ENCODE measurements around the gene ZFP92. TPM values are rescaled to one million over a fixed set of nuclear protein-coding genes. Genes with fewer than 3 reads are reported as not detected.

The ZFP92 gene
- total RNA-seq, 3 donors from 2014 or later, result 0.17 to 1.6 (median 0.22) TPM

DNA sequence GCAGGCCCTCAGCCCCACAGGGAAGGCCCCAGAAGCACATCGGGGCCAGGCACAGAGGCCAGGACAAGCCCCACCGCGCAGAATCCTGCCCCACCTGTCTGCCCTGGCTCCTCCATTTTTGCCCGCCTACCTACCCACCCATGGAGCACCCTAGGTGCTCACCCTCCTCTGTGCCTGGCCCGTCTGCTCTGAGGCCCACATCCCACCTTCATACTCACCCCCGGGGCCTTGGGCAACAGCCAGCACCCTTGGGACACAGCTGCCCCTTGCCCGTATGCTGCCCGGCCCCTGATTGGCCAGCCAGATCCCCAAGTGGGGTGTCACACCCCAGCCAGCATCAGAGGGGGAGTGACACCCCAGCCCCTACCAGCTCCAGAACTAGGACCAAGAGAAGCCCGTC is 45.4 kb downstream of the ZFP92 start:
- intact Hi-C loops (cut with DNase I, micrococcal nuclease), result no loop called here
- H3K4me1 ChIP-seq (ENCODE audit: low read depth), result no peaks in the 10 kb centered on the region
- no peak overlapping the region for H3K4me3 ChIP-seq
- no peak for DNase-seq
- H3K9me3 ChIP-seq, result no peaks in the 10 kb centered on the region
- H3K36me3 ChIP-seq (ENCODE audit: low read depth), result no peaks in the 10 kb centered on the region
- no peak for TF ChIP-seq CTCF (IDR thresholded peaks at IDR 0.05)
- ATAC-seq, result no peak

GRCh38 chrX:153457136-153457825 is 46.0 kb downstream of the ZFP92 start:
- H3K4me3 ChIP-seq, result no peak overlapping the region
- H3K36me3 ChIP-seq (ENCODE audit: low read depth), result no peaks in the 10 kb centered on the region
- intact Hi-C loops (cut with DNase I, micrococcal nuclease), result no loop called here
- DNase-seq (no peak), ATAC-seq (no peak)
- TF ChIP-seq CTCF (IDR thresholded peaks at IDR 0.05), result no peak
- no peaks in the 10 kb centered on the region for H3K4me1 ChIP-seq (ENCODE audit: low read depth)
- no peaks in the 10 kb centered on the region for H3K9me3 ChIP-seq

DNA sequence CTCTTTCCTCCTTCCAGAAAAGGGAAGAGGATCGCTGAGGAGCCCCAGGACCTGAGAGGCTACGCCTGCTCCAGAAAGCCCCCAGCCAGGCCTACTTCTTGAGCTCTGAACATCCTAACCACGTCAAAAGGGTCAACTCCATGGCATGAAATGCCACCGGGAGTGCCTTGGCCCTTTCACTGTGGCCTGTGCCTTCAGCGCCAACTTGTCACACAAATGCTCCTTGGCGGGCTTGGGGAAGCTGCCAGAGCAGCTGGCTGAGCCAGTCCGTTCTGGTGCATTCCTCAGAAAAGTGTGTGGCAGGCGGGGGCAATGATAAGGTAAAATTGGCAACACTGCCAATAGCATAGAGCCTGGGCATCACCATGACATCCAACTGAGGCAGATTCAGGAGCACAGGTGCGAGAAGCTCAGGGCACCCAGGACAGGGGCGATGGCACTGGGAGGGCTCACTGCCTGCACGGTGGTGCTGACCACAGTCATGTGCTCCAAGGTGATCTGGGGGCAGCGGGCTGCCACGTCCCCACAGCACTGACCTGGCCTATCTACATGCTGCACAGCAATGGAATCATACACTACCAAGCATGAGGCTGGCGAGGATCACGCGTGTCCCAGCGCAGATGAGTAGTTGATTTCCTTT is 46.7 kb downstream of the ZFP92 start:
- intact Hi-C loops (cut with DNase I, micrococcal nuclease), result no loop called here
- Histone ChIP-seq H3K4me3 (no peak overlapping the region), H3K36me3 (ENCODE audit: low read depth) (no peaks in the 10 kb centered on the region), H3K9me3 (no peaks in the 10 kb centered on the region), H3K4me1 (ENCODE audit: low read depth) (no peaks in the 10 kb centered on the region)
- no peak for TF ChIP-seq CTCF (IDR thresholded peaks at IDR 0.05)
- DNase-seq (no peak), ATAC-seq (no peak)

DNA sequence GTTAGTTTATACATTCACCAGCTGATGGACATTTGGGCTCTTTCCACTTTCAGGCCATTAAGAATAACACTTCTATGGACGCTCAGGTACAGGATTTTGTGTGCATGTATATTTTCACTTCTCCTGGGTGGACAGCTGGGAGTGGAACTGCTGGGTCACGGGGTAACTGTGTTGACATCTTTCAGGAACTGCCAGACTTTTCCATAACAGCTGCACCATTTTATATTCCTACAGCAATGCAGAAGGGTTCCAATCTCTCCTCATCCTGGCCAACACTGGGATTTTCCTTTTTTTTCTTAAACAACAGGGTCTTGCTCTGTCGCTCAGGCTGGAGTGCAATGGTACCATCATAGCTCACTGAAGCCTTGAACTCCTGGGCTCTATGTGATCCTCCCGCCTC is 47.2 kb downstream of the ZFP92 start:
- no peak overlapping the region for H3K4me3 ChIP-seq
- TF ChIP-seq CTCF (IDR thresholded peaks at IDR 0.05), result no peak
- H3K4me1 ChIP-seq (ENCODE audit: low read depth), result no peaks in the 10 kb centered on the region
- H3K9me3 ChIP-seq, result no peaks in the 10 kb centered on the region
- DNase-seq (no peak), ATAC-seq (no peak)
- H3K36me3 ChIP-seq (ENCODE audit: low read depth), result no peaks in the 10 kb centered on the region
- intact Hi-C loops (cut with DNase I, micrococcal nuclease), result no loop called here

DNA sequence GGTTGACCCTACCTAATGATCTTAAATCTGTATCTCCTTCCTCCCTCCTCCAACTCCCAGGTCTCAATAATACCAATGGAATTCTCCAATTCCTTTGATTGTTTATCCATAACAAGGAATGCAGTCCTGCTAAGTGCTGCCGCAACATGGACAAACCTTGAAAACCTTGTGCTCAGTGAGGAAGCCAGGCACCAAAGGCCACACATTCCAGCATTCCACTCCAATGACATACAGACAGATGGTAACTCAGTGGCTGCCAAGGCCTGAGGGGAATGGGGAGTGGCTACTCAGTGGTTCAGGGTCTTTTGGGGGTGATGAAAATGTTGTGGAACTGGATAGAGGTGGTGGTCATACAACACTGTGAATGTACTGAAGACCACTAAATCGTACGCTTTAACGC is 48.7 kb downstream of the ZFP92 start:
- ATAC-seq, result no peak

More for the DNA sequence above, 48.7 kb downstream of the ZFP92 start:
- no peaks in the 10 kb centered on the region for H3K4me1 ChIP-seq (ENCODE audit: low read depth)
- no peak overlapping the region for H3K4me3 ChIP-seq
- no peak for TF ChIP-seq CTCF (IDR thresholded peaks at IDR 0.05)
- DNase-seq, result no peak
- H3K36me3 ChIP-seq (ENCODE audit: low read depth), result no peaks in the 10 kb centered on the region
- no peaks in the 10 kb centered on the region for H3K9me3 ChIP-seq
- intact Hi-C loops (cut with DNase I, micrococcal nuclease), result no loop called here

Measured in mucosa of descending colon (tissue), 3 donors.